ENCODE measurements around the gene PRKAR1B.

PRKAR1B gene

DNA sequence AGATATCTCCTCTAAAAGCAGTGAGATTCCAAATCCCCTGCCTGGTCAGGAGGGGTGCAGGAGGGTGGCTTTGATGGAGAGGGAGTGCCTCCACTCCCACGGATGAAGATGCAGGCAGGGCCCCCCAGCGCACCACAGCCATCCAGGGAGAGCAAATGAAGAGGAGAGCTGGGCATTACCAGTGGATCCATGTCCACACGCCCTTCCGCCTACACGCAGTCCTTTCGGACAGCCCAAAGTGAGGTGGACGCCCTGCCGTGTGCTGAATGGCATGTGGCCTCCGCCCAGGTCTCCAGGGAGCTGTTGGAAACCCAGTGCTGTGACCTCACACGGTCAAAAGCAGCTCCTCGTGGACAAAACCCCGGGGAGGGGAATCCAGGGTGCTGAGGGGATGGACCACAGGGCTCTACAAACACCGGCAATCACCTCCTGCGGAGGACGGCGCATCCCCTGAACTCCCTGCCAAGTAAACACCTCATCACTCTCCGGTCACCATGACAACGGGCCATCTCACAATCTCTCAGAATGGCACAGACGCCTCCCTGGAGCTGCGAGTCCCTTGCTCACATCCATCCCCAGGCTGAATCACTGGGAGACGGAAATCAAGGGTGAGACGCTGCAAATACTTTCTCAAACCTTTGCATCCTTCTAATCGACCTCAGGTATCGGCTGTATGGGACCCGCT, 35.6 kb downstream of the PRKAR1B start:
- no peak for DNase-seq (ENCODE audit: low read depth)

DNA sequence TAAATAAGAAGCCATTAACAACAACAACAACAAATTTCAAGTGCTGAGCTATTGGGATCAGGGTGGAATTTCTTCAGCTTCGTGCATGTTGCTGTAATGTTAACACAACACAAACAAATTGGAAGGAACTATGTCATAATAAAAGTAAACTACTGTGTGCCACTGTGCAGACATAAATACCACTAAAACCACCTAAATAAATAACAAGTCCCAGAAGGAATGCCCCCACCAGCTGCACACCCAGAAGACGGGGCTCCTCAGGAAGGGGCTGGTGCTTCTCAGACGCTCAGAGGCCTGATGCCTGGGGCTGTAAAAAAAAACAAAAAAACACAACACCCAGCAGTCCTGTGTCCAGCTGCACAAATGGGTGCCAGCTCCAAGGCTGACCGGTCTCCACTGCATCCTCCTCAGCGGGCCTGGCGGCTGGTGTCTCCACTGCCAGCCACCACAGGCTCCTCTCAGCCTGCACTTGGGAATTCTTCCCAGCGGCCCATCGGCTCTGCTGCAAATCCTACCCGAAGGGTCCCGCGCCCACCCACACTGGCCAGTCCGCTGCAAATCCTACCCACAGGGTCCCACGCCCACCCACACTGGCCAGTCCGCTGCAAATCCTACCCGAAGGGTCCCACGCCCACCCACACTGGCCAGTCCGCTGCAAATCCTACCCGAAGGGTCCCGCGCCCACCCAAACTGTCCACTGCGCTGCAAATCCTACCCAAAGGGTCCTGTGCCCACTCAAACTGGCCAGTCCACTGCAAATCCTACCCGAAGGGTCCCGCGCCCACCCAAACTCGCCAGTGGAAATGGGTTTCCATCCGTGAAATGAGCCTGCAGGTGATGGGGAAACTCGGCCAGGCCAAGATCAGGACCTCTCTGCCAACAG, 36.4 kb downstream of the PRKAR1B start:
- no peak for DNase-seq (ENCODE audit: low read depth)

GRCh38 chr7:685540-685939, 41.5 kb downstream of the PRKAR1B start:
- no peak for DNase-seq (ENCODE audit: low read depth)

GRCh38 chr7:684416-684815, 42.7 kb downstream of the PRKAR1B start:
- no peak for DNase-seq (ENCODE audit: low read depth)

GRCh38 chr7:683526-684205, 43.4 kb downstream of the PRKAR1B start:
- DNase-seq (ENCODE audit: low read depth) = no peak

DNA sequence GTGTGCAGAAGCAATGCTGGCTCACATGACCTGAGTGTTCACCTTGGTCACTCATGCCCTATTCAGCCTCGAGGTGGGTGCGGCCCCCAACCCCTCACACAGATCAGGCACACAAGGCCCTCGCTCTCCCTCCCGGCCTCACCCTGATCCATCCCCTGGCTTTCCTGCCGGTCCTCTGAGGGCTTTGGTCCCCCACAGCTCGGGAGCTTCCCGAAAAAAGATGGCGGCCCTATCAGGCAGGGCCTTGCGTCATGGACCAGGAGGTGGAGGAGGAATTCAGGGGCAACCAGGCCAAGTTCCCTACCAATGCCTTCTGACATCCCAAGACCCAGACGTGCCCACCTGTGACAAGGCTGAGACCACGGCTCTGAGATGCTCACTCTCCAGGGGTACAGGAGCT, 44.3 kb downstream of the PRKAR1B start:
- no peak for DNase-seq (ENCODE audit: low read depth)

GRCh38 chr7:681551-682307, 45.4 kb downstream of the PRKAR1B start:
- no peak for DNase-seq (ENCODE audit: low read depth)

DNA sequence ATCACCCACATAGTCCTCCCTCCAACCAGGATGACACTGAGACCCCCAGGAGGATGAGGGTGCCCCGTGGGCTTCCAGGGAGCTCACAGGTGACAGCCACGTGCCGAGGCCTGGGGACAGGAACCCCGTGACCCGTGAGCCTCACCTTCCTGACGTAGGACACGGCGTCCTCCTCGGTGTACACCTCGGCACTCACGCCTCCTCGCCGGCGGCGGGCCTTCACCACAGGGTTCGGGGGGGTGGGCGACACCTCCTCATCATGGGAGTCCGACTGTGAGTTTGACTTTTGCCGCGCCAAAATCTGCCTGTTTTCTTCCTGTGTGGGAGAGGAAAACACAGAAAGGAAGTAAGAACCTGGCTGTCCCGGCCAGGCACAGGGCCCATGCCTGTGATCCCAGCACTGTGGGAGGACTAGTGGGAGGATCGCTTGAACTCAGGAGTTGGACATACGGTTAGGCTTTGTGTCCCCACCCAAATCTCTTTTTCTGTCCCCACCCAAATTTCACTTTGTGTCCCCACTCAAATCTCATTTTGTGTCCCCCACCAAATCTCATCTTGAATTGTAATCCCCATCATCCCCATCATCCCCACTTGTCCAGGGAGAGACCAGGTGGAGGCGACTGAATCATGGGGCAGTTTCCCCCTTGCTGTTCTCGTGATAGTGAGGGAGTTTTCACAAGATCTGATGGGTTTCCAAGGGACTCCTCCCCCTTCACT, 46.5 kb downstream of the PRKAR1B start:
- DNase-seq (ENCODE audit: low read depth) = no peak

- DNase-seq (ENCODE audit: low read depth) = no peak
Measured at GRCh38 chr7:676972-677385, 50.1 kb downstream of the PRKAR1B start.

DNA sequence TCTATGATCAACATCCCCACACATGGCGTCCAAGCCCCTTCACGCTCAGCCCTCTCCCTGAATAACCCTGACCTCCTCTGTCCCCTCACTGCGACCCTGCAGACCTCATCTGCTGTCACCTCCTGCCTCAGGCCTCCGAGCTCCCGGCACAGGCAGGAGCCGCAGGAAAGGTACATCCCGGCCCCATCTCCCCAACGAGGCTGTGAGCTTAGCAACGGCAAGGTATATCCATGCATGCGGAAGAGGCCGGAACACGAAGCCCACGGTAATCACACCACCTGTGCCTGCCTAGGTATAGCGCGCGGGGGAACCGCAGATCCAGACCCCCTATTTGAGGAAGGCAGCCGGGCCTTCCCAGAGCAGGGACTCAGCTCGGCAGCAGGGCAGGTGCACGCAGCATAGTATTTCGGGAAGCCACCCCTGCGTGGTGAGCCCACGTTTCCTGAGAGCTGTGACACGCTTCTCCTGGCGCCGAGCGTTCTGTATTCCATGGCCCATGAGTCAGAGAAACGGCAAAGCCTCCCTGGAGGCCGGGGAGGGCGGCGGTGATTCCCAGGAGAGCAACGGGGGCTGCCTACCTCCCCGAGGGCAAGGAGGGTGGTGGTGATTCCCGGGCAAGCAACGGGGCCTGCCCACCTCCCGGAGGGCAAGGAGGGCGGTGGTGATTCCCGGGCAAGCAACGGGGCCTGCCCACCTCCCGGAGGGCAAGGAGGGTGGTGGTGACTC, 50.7 kb downstream of the PRKAR1B start:
- DNase-seq (ENCODE audit: low read depth) = no peak

- DNase-seq (ENCODE audit: low read depth) = no peak
Measured at GRCh38 chr7:674454-675410, 52.3 kb downstream of the PRKAR1B start.

DNA sequence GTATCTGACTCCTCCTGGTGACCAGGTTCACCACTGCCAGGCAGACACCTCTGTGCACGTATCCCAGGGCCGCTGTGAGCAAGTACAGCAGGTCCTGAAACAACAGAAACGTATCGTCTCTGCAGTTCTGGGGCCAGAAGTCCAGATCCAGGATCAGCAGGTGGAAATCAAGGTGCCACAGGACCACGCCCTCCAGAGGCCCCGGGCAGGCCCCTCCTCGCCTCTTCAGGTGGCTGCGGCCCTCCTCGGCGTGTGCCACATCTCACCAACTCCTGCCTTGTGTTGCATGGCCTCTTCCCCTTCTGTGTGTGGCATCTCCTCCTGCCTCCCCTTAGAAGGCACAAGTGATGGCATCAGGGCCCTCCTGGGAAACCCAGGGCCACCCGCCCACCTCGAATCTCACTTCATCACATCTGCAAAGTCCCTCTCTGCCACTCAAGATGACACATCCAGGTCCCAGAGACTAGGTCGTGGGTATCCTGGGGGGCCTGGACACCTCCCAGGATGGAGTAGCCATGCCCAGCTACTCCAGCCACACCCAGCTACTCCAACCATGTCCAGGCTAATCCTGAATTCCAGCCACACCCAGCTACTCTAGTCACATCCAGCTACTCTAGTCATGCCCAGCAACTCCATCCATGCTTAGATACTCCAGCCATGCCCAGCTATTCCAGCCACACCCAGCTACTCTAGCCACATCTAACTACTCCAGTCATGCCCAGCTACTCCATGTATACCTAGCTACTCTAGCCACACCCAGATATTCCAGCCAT, 53.2 kb downstream of the PRKAR1B start:
- DNase-seq (ENCODE audit: low read depth) = no peak

GRCh38 chr7:672891-673290, 54.2 kb downstream of the PRKAR1B start:
- DNase-seq (ENCODE audit: low read depth) = no peak

GRCh38 chr7:671415-672042, 55.6 kb downstream of the PRKAR1B start:
- DNase-seq (ENCODE audit: low read depth) = no peak

GRCh38 chr7:670501-671390, 56.3 kb downstream of the PRKAR1B start:
- no peak for DNase-seq (ENCODE audit: low read depth)

GRCh38 chr7:668958-669357, 58.1 kb downstream of the PRKAR1B start:
- DNase-seq (ENCODE audit: low read depth) = no peak

Data from T follicular helper cell (primary cell).